Choroid plexus epithelial cell (primary cell): ENCODE data around the gene CCDC194.
A peak's percentile ranks its signal among the peaks of the same experiment; 100 is the strongest.

Experiments used
- DNase-seq: peaks from one replicate; pipeline ENCODE4 v3.0.0-alpha.2; 2010; ENCODE audit warnings: low read depth
- H3K4me3 ChIP-seq: 2 replicates; pipeline ENCODE4 v1.5.1; 2011; ENCODE audit warnings: low read depth, mild to moderate bottlenecking, control low read depth, low read length, moderate library complexity
- CTCF ChIP-seq: conservative IDR thresholded peaks from 2 replicates; pipeline ENCODE4 v1.5.1; 2011; ENCODE audit warnings: low read depth, mild to moderate bottlenecking, control low read depth, inconsistent platforms, low read length, moderate library complexity

Gene CCDC194

GRCh38 chr19:17393914-17394313 is at the start of gene CCDC194:
CCDC194 (minus strand) TSS chr19:17394196; CDS start chr19:17394158, 38 bp downstream.
- no peak for DNase-seq
- TF ChIP-seq CTCF = no peak
- H3K4me3 ChIP-seq = no peak within 1 kb of the TSS

GRCh38 chr19:17441241-17442021 is 47.4 kb upstream of the CCDC194 start:
- H3K4me3 ChIP-seq = no peak overlapping the region
- peak; percentile 44 for DNase-seq
- TF ChIP-seq CTCF = peak; percentile 55

- no peak overlapping the region for H3K4me3 ChIP-seq
- DNase-seq = no peak
- TF ChIP-seq CTCF = no peak
Measured at GRCh38 chr19:17436874-17437267, 42.9 kb upstream of the CCDC194 start.

- no peak for TF ChIP-seq CTCF
- H3K4me3 ChIP-seq = no peak overlapping the region
- DNase-seq = no peak
Measured at GRCh38 chr19:17436094-17436873, 42.3 kb upstream of the CCDC194 start.

GRCh38 chr19:17435218-17435617 is 41.2 kb upstream of the CCDC194 start:
- no peak for TF ChIP-seq CTCF
- H3K4me3 ChIP-seq = no peak overlapping the region
- DNase-seq = no peak

- TF ChIP-seq CTCF = no peak
- no peak overlapping the region for H3K4me3 ChIP-seq
- DNase-seq = no peak
Measured at GRCh38 chr19:17431417-17431816, 37.4 kb upstream of the CCDC194 start.
